Muscle layer of duodenum (tissue), 2 donors: ENCODE results near the gene TMEM250.
A peak's percentile ranks its signal among the peaks of the same experiment; 100 is the strongest.

Experiments used
- H3K27ac ChIP-seq: one replicate; pipeline ENCODE4 v1.7.0; 2013; ENCODE audit warnings: mild to moderate bottlenecking, low read length
- H3K27me3 ChIP-seq: one replicate; pipeline ENCODE4 v1.7.0; 2013; ENCODE audit warnings: low read depth, mild to moderate bottlenecking, control low read depth, low read length
- H3K36me3 ChIP-seq, 2 donors: one replicate each; pipeline ENCODE4 v1.7.0; 2013; ENCODE audit warnings: low read length in 2 of 2, control low read depth in 1 of 2, mild to moderate bottlenecking in 1 of 2; ENCODE audit not compliant: insufficient read depth in 2 of 2, control insufficient read depth in 1 of 2
- H3K4me1 ChIP-seq, 2 donors: one replicate each; pipeline ENCODE4 v1.7.0; 2013; ENCODE audit warnings: low read length in 2 of 2, mild to moderate bottlenecking in 2 of 2, control low read depth in 1 of 2, moderate library complexity in 1 of 2; ENCODE audit not compliant: insufficient read depth in 2 of 2, control insufficient read depth in 1 of 2
- H3K4me3 ChIP-seq, 2 donors: one replicate each; pipeline ENCODE4 v1.7.0; 2013; ENCODE audit warnings: low read length in 2 of 2, low read depth in 1 of 2, mild to moderate bottlenecking in 1 of 2
- H3K9me3 ChIP-seq, 2 donors: one replicate each; pipeline ENCODE4 v1.7.0; 2013; ENCODE audit warnings: low read length in 2 of 2, control low read depth in 1 of 2, mild to moderate bottlenecking in 1 of 2; ENCODE audit not compliant: control insufficient read depth in 1 of 2
- donor health status: healthy.

Gene TMEM250

DNA sequence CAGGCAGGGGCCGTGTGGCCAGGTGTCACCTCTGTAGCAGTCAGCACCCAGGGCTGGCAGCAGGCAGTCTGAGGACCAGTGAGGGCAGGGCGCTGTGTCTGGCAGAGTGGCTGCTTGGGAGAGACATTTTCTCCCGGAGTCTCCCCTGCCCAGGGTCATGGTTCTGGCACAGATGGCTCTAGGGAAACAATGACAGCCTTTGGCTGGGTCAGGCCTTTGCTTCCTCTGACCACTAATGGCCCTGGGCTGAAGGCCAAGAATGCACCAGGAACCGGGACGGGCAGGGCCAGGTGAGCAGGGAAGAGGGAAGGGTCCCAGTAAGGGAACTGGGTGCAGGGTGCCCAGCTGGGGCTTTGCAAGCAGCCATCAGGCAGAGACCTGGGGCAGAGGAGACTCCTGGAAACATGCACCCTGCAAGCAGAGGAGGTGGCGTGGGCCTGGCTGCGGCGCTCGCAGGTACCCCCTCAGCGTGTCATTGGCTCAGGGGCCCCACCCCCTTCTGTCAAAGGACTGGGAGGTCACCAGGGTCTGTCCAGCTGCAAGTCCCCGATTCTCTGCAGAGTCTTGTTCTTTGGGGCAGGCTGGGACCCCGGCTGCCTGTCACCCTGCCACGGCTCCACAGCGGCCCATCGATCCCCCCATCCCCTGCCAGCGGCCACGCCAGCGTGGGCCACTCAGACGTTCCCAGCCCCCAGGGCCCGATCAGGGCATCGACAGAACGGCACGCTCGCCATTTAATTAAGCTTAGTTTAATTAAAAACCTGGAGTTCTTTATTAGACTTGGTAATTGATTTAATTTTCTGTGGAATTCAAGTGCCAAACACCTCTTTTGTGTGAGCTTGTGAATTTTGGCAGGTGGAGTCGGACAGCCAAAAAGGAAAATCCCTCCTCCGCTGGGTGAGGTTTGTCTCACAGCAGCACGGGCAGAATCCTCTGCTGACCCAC lies 18.9 kb upstream of the TMEM250 start:
- H3K4me3 ChIP-seq, result no peak overlapping the region
- no peaks in the 10 kb centered on the region for H3K9me3 ChIP-seq
- H3K36me3 ChIP-seq, result no peaks in the 10 kb centered on the region
- H3K27ac ChIP-seq, result no peak overlapping the region
- H3K27me3 ChIP-seq, result peaks cover 28% of the 10 kb centered on the region
- H3K4me1 ChIP-seq, result peaks cover 0 to 15% of the 10 kb centered on the region in 2 donors

- Histone ChIP-seq H3K4me3 (no peak overlapping the region), H3K4me1 (peaks cover 0 to 21% of the 10 kb centered on the region in 2 donors), H3K27me3 (peaks cover 38% of the 10 kb centered on the region)
Observed at GRCh38 chr9:136136127-136136925, 17.7 kb upstream of the TMEM250 start.

DNA sequence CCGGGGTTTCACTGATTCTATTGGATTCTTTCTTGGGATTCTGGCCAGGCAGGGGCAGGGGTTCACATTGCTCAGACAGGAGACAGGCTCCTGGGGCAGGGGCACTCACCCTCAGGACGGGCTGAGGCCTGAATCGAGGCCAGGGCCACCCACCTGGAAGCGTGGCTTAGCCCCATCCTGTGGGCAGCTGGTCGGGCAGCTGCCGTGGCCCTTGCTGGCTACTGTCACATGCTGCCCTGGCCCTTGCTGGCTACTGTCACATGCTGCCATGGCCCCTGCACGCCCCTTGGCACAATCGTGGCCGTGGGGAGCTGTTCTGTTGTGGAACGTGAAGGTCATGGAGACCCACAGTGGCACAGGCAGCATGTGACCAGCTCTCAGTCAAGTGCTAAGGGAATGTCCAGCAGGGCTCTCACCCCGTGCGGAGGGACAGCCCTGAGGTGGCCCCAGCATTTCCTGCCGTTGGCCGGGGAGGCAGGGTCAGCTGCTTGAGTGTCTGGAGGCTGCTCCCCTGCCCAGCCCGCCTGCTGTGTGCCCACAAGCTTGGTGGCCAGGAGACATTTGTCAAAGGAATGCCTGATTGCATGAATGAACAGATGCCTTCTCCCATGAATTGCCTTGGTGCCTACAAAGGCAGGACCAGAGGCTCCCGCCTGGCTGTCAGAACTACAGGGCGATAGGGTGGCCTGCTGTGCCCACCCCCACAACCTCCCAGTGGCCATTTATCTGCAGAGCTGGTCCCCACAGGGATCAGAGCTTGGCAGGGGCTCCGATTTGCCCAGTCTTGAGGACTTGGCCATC lies 16.9 kb upstream of the TMEM250 start:
- H3K4me3 ChIP-seq, result no peak overlapping the region
- no peak overlapping the region for H3K27ac ChIP-seq
- H3K4me1 ChIP-seq, result peaks cover 0 to 21% of the 10 kb centered on the region in 2 donors
- peaks cover 38% of the 10 kb centered on the region for H3K27me3 ChIP-seq
- H3K36me3 ChIP-seq, result no peaks in the 10 kb centered on the region
- H3K9me3 ChIP-seq, result no peaks in the 10 kb centered on the region

More at GRCh38 chr9:136136127-136136925, 17.7 kb upstream of the TMEM250 start:
- Histone ChIP-seq H3K9me3 (no peaks in the 10 kb centered on the region), H3K27ac (no peak overlapping the region), H3K36me3 (no peaks in the 10 kb centered on the region)

DNA sequence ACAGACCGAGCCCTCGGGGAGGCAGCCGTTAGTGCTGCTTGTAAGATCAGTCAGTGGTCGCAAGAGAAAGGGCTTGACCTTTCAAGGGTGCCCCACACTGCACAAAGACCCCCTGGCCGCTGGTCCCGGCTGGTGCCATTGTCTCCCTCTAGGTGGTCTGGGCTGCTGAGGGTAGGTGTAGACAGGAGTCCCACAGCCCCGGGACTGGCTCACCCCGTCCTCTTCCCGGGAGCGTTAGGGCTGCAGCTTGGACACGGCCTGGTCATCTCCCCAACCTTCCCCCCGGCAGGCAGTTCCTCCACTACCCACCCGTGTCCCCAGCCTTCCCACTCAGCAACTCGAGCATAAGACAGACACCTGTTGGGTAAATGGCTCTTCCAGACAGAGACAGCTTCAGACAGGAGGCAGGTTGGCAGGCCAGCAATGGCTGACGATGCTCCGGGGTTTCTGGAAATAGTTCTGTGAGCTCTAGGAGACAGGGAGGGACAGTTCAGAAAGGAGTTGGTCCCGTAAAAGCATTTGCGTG lies 15.3 kb upstream of the TMEM250 start:
- peak overlapping the region; percentile 11 to 68 for H3K4me3 ChIP-seq
- no peaks in the 10 kb centered on the region for H3K36me3 ChIP-seq
- H3K27me3 ChIP-seq, result peaks cover 38% of the 10 kb centered on the region
- no peaks in the 10 kb centered on the region for H3K9me3 ChIP-seq
- H3K4me1 ChIP-seq, result peaks cover 0 to 21% of the 10 kb centered on the region in 2 donors
- no peak overlapping the region for H3K27ac ChIP-seq

DNA sequence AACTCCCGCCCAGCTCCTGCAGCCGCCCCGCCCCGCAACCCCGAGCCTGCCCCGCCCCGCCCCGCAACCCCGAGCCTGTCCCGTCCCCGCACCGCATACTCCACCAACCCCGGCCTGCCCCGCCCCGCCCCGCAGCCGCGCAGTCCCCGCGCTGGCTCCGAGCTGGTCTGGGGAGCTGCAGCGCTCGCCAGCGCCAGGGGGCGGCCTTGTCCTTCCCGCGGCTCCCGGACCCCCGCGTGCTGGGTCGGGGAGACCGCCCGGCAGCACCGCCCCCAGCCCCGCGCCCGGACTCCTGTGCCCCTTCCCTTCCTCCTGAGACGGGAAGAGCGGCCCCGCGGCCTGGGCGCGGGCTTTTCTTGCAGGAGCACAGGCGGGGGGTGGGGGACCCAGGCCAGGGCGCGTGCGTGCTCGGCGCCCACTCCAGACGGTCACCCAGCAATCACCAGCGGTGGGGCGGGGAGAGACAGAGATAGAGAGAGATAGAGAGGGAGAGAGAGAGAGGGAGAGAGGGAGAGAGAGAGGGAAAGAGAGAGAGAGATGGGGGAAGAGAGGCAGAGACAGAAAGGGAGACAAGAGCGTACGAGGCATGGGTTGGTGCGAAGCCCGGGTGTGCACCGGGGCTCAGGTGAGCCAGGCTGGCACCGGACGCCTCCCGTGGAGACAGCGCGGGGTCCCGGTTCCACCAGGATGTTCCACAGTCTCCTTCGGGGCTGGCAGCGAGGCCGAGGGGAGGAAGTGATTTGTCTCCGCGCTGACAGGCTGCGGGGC lies 14.7 kb upstream of the TMEM250 start:
- Histone ChIP-seq H3K36me3 (no peaks in the 10 kb centered on the region), H3K9me3 (no peaks in the 10 kb centered on the region), H3K4me3 (peak overlapping the region; percentile 11 to 68), H3K27ac (no peak overlapping the region), H3K4me1 (peaks cover 0 to 21% of the 10 kb centered on the region in 2 donors), H3K27me3 (peaks cover 38% of the 10 kb centered on the region)

- H3K36me3 ChIP-seq, result no peaks in the 10 kb centered on the region
- no peak overlapping the region for H3K27ac ChIP-seq
- H3K27me3 ChIP-seq, result peaks cover 38% of the 10 kb centered on the region
- H3K4me1 ChIP-seq, result peaks cover 0 to 21% of the 10 kb centered on the region in 2 donors
- no peaks in the 10 kb centered on the region for H3K9me3 ChIP-seq
- peak overlapping the region in 1 of 2 donors; percentile 43 for H3K4me3 ChIP-seq
Observed at GRCh38 chr9:136132512-136133050, 13.9 kb upstream of the TMEM250 start.

DNA sequence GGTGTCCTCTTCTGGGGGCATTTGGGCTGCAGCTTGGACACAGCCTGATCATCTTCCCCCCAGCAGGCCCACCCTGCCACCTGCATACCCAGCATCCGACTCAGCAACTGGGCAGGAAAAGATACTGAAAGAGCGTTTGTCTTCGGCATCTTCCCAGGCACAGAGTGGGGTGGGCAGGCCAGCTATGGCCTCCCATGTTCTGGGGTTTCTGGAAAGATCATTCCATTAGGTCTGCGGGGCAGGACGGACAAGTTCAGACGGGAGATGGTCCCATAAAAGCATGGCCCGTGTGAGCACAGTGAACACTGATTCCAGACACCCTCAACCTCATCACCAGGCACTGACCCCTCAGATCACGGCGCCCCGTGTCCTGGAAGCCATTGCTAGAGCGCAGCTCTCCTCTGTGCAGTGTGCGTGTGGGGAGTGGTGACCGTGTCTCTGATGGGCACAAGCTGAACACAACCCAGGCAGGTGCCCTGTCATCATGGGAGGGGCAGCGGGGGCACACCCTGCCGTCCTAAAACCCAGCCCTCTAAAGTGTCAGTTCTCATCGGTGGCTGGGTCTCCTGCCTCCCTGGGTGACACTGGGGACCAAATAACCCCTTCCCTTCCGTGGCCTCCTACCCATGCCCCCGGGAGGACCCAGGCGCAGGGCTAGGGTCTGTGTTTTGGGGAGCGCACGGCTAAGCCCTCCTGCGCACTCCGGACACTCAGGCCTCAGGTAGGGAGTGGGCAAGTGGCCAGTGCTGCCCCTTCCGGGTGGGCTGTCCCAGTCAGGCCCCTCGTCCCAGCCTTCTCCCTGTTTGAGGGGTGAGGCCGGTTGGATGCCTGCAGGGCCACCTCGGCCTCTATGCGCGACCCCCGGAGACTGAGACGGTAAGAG lies 13.2 kb upstream of the TMEM250 start:
- H3K9me3 ChIP-seq, result no peaks in the 10 kb centered on the region
- H3K4me3 ChIP-seq, result no peak overlapping the region
- no peak overlapping the region for H3K27ac ChIP-seq
- H3K4me1 ChIP-seq, result peaks cover 0 to 21% of the 10 kb centered on the region in 2 donors
- no peaks in the 10 kb centered on the region for H3K36me3 ChIP-seq
- H3K27me3 ChIP-seq, result peaks cover 34% of the 10 kb centered on the region

- Histone ChIP-seq H3K9me3 (no peaks in the 10 kb centered on the region), H3K27ac (no peak overlapping the region), H3K27me3 (peaks cover 16% of the 10 kb centered on the region), H3K36me3 (no peaks in the 10 kb centered on the region), H3K4me3 (no peak overlapping the region), H3K4me1 (peaks cover 0 to 20% of the 10 kb centered on the region in 2 donors)
Observed at GRCh38 chr9:136129176-136129575, 10.5 kb upstream of the TMEM250 start.

DNA sequence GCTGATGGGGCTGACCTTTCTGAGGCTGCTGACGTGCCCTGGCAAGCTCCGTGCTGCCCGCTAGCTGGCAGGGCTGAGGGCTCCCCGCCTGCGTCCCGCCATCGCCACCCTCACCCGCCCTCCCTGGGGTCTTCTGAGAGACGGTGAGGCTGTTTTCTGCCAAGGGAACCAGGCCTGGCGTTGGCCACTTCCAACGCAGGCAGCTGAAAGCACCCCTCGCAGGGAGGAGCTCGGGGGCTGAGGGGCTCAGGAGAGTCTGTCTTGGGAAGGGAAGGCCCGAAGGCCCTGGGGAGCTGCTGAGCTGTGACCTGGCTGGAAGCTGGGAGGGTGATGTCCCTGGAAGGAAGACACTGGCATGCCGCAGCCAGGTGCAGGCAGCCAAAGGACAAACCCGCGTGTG lies 9.8 kb upstream of the TMEM250 start:
- peaks cover 10% of the 10 kb centered on the region for H3K27me3 ChIP-seq
- H3K4me1 ChIP-seq, result peaks cover 0 to 13% of the 10 kb centered on the region in 2 donors
- no peak overlapping the region for H3K4me3 ChIP-seq
- no peak overlapping the region for H3K27ac ChIP-seq
- no peaks in the 10 kb centered on the region for H3K9me3 ChIP-seq
- no peaks in the 10 kb centered on the region for H3K36me3 ChIP-seq
